HG03521 (cell line): ENCODE data around the gene GTF2H2.
"Not testable (repeated sequence)": the region's sequence is repeated elsewhere in the genome, so short reads cannot be mapped to it uniquely, and the experiment has no call there.

Source experiments
- ATAC-seq: cut with Tn5 transposase; IDR thresholded peaks from one replicate; pipeline ENCODE4 v1.9.1; 2021; ENCODE audit warnings: mild to moderate bottlenecking, moderate library complexity; ENCODE audit not compliant: unreplicated experiment

The GTF2H2 gene

GRCh38 chr5:71013575-71013974, 53.9 kb downstream of the GTF2H2 start:
- ATAC-seq: no peak

DNA sequence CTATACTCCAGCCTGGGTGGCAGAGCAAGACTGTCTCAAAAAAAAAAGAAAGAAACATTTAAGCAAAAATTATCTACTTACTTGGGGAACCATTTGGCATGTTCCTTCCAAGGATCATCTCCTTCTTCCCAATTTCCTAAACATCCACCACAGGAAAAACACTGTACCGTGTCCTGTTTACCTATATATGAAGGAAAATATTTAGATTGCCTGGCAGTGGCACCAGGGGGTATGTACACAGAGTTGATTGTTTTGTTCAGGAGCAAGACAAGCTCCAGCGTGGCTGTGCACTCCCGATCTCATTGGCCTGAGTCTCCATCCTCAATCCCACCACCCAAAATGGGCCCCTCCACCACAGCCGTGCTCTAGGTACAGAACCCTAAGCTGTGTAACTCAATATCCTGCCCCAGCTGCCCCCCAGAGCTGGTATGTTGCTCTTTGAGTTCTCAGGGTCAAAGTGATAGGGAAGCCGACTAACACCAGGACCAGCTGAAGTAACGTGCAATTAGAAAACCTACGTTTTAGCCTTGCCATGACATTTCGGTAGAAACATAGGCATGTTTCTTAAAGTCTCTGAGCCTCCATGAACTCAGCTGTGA, 56.2 kb downstream of the GTF2H2 start:
- ATAC-seq: no peak

GRCh38 chr5:71006983-71007382, 60.5 kb downstream of the GTF2H2 start:
- ATAC-seq: not testable (repeated sequence)
